Measurements from ENCODE around the gene NCOR1. TPM values are rescaled to one million over a fixed set of nuclear protein-coding genes. Genes with fewer than 3 reads are reported as not detected.
"Not testable (repeated sequence)": the region's sequence is repeated elsewhere in the genome, so short reads cannot be mapped to it uniquely, and the experiment has no call there.

The NCOR1 gene
- 112 TPM for total RNA-seq

GRCh38 chr17:16215273-16215964 is at the start of gene NCOR1:
NCOR1 (minus strand) TSS chr17:16215534; CDS start chr17:16194569, 20,965 bp downstream.
- DNase-seq, result peak; percentile 90

GRCh38 chr17:16262201-16262600 is 46.9 kb upstream of the NCOR1 start:
- no peak for DNase-seq

- no peak for DNase-seq
Observed at GRCh38 chr17:16261049-16261448, 45.7 kb upstream of the NCOR1 start.

- DNase-seq, result no peak
Observed at GRCh38 chr17:16259926-16260325, 44.6 kb upstream of the NCOR1 start.

- no peak for DNase-seq
Observed at GRCh38 chr17:16258901-16259300, 43.6 kb upstream of the NCOR1 start.

GRCh38 chr17:16255481-16255921 is 40.2 kb upstream of the NCOR1 start:
- no peak for DNase-seq

GRCh38 chr17:16254773-16255400 is 39.6 kb upstream of the NCOR1 start:
- DNase-seq, result no peak

- no peak for DNase-seq
Observed at GRCh38 chr17:16251556-16251955, 36.2 kb upstream of the NCOR1 start.

- no peak for DNase-seq
Observed at GRCh38 chr17:16251043-16251442, 35.7 kb upstream of the NCOR1 start.

GRCh38 chr17:16250635-16251034 is 35.3 kb upstream of the NCOR1 start:
- no peak for DNase-seq

- DNase-seq, result no peak
Observed at GRCh38 chr17:16247586-16247984, 32.3 kb upstream of the NCOR1 start.

- DNase-seq, result no peak
Observed at GRCh38 chr17:16243801-16244567, 28.6 kb upstream of the NCOR1 start.

GRCh38 chr17:16243385-16243784 is 28.1 kb upstream of the NCOR1 start:
- no peak for DNase-seq

- DNase-seq, result no peak
Observed at GRCh38 chr17:16241906-16242399, 26.6 kb upstream of the NCOR1 start.

- no peak for DNase-seq
Observed at GRCh38 chr17:16239931-16240330, 24.6 kb upstream of the NCOR1 start.

- no peak for DNase-seq
Observed at GRCh38 chr17:16232391-16232790, 17.1 kb upstream of the NCOR1 start.

- not testable (repeated sequence) for DNase-seq
Observed at GRCh38 chr17:16229912-16230561, 14.7 kb upstream of the NCOR1 start.

- DNase-seq, result no peak
Observed at GRCh38 chr17:16222406-16222805, 7.1 kb upstream of the NCOR1 start.

GRCh38 chr17:16217002-16217635 is 1.8 kb upstream of the NCOR1 start, which contains the start of gene PIGL:
PIGL (plus strand) TSS chr17:16217210; CDS start chr17:16217227, 17 bp downstream.
- DNase-seq, result peak; percentile 94

GRCh38 chr17:16216341-16217001 is 1.1 kb upstream of the NCOR1 start:
- not testable (repeated sequence) for DNase-seq

- DNase-seq, result peak; percentile 20
Observed at GRCh38 chr17:16215965-16216316, 607 bp upstream of the NCOR1 start.

- DNase-seq, result no peak
Observed at GRCh38 chr17:16215002-16215272, 397 bp downstream of the NCOR1 start.

Data from skin of body (tissue), 2 donors.